Skin of body (tissue), 3 donors: ENCODE data around the gene ZNF878. TPM values are rescaled to one million over a fixed set of nuclear protein-coding genes. Genes with fewer than 3 reads are reported as not detected.

Experiments
- DNase-seq: peaks from one replicate; lab custom pipeline; 2025; lab: John Stamatoyannopoulos, UW
- small RNA-seq: library from RNA; depleted of rRNA; stranded (forward); fragments of <200 nt; gene quantifications from one replicate; pipeline ENCODE3, GENCODE V24; 2014; ENCODE audit warnings: low replicate concordance
- total RNA-seq: library from RNA; depleted of rRNA; stranded (reverse); fragments of >200 nt; gene quantifications from one replicate; pipeline ENCODE4 v1.2.3, GENCODE V29; 2014

ZNF878 gene
- total RNA-seq, 1 donor from 2014 or later: 0.49 TPM

GRCh38 chr19:12035220-12036172 lies 17.3 kb downstream of the ZNF878 start, which contains the start of gene ZNF433:
Gene ZNF433 (minus strand): TSS chr19:12035679. CDS start chr19:12035539, 140 bp downstream.
- DNase-seq: peak; percentile 78

DNA sequence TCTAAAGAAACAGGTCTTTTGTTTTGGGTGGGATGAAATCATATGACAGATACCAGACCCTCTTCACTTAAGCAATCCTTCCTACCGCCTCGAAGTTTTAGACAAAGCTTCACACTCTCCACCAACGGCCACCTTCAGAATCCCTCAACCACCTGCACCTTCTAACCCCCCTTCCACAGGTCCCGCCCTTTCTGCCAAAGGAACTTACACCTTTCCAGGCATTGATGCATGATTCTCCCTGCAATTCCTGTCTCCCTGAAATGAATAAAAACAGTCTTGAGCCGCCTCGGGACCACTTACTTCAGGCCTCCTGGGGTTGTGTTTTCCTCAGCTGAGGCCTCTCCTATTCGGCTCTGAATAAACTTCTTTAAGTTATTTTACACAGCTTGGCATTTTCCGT lies 18.1 kb downstream of the ZNF878 start:
- DNase-seq: no peak

DNA sequence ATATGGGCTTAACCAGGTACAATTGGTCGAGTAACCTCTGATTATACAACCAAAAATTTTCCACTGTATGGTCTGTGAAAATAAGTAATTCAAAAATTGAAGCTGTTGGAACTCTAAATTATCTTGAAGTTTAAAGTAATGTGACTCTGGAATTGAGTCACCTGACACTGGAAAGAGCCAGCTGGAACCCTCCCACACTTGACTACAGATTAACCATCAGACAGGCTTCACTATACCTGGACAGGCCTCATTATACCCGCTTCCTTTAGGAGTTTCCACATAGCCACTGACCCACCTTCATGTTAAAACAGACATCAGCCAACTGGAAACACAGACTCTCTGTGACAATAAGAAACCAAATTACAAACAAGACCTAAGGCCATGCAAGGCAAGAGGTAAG lies 18.6 kb downstream of the ZNF878 start:
- DNase-seq: no peak

DNA sequence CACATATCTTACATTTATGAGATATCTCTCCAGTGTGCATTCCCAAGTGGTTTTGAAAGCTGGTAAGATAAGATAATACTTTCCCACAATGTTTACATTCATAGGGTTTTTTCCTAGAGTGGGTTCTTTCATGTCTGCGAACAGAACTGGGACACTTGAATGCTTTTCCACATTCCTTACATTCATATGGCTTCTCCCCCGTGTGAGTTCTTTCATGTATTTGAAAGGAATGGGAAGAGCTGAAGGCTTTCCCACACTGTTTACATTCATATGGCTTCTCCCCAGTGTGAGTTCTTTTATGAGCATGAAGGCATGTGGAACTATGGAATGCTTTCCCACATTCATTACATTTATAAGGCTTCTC lies 37.0 kb downstream of the ZNF878 start:
- DNase-seq: no peak

DNA sequence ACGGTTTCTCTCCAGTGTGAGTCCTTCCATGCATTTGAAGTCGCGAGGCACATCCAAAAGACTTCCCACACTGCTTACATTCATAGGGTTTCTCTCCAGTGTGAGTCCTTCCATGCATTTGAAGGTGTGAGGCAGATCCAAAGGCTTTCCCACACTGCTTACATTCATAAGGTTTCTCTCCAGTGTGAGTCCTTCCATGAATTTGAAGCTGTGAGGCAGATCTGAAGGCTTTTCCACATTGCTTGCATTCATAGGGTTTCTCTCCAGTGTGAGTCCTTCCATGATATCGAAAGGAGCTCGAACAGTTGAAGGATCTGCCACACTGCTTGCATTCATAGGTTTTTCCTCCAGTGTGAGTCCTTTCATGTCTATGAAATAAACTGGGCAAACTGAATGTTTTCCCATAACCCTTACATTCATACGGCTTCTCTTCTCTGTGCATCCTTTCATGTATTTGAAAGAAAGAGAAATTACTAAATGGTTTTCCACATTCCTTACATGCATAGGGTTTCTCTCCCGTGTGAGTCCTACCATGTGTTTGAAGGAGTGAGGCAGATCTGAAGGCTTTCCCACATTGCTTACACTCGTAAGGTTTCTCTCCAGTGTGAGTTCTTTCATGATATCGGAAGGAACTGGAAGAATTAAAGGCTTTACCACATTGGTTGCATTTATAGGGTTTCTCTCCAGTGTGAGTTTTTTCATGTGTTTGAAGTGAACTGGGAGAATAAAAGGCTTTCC lies 37.6 kb downstream of the ZNF878 start:
- DNase-seq: no peak

DNA sequence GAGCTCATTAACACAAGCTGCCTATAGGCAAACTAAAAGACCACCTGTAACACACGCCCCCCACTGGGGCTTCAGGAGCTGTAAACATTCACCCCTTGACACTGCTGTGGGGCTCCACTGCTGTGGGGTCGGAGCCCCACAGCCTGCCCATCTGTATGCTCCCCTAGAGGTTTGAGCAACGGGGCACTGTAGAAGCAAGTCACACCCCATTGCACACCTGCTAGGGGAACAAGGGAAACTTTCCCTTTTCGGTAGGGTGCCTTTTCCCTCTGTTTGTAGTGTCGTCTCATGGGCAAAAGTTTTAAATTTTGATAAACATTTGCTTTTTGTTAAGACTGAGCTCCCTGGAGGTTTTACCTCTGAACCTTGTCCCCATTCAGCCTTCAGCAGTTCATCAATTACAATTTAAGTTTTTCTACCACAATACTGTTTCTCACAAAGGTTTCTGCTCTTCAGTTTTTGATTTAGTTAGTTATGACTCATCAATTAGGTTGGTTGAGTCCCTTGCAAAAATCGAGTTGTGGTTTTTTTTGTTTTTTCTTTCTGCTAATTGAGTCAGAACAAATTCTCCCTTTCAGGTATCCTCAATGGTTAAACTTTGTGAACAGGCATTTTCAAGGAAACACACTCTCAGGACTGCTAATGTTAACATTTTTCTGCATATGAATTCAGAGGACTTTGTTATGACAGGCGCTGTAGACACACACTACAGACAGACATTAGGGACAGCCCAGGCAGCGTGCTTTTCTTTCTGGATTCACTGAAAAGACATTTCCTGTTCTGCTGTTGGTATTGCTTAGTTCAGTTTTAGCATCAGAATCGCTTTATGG lies 52.4 kb downstream of the ZNF878 start:
- DNase-seq: no peak

GRCh38 chr19:11995174-11995573 lies 57.6 kb downstream of the ZNF878 start:
- DNase-seq: no peak

Small RNA genes within 50 kb of the gene (small RNA-seq; reads per million reads assigned to genes)
- gene RF00019 (not detected), gene RNA5SP464 (not detected), gene RNA5SP465 (not detected), gene RNA5SP466 (not detected)

Other genes starting within 250 kb of the ZNF878 start
- 16.8 TPM for gene ZNF440, start 238.7 kb downstream of the ZNF878 start, total RNA-seq
- gene ZNF439, start 204.2 kb downstream of the ZNF878 start, total RNA-seq: 8.4 TPM
- gene ZNF69, start 165.2 kb downstream of the ZNF878 start, total RNA-seq: 6.5 TPM
- gene ZNF700, start 127.9 kb downstream of the ZNF878 start, total RNA-seq: 16.3 TPM
- gene ZNF763, start 87.9 kb downstream of the ZNF878 start, total RNA-seq: 4.6 TPM
- gene ZNF433, start 17.3 kb downstream of the ZNF878 start, total RNA-seq: 19.9 TPM
- gene ZNF844, start 11.8 kb upstream of the ZNF878 start, total RNA-seq: 13.2 TPM
- 6.2 TPM for gene ZNF20, start 87.4 kb upstream of the ZNF878 start, total RNA-seq
- 14.9 TPM for gene ZNF625, start 103.8 kb upstream of the ZNF878 start, total RNA-seq
- 19.4 TPM for gene ZNF136, start 110.1 kb upstream of the ZNF878 start, total RNA-seq
- 18.2 TPM for gene ZNF44, start 241.9 kb upstream of the ZNF878 start, total RNA-seq